Glutamatergic neuron (in vitro differentiated cells): ENCODE results near the gene LYRM4. TPM values are rescaled to one million over a fixed set of nuclear protein-coding genes. Genes with fewer than 3 reads are reported as not detected.
"Not testable (repeated sequence)": the region's sequence is repeated elsewhere in the genome, so short reads cannot be mapped to it uniquely, and the experiment has no call there.

Experiments
- DNase-seq: peaks from one replicate; pipeline ENCODE4 v3.0.0; 2022
- H3K27ac Mint-ChIP-seq: one replicate; pipeline ENCODE4 v1.8.0; 2020; ENCODE audit warnings: mild to moderate bottlenecking, mixed read lengths, inconsistent platforms; ENCODE audit not compliant: unreplicated experiment
- H3K27me3 Mint-ChIP-seq: one replicate; pipeline ENCODE4 v1.8.0; 2020; ENCODE audit warnings: mild to moderate bottlenecking, moderate library complexity, mixed read lengths, inconsistent platforms; ENCODE audit not compliant: unreplicated experiment
- H3K36me3 Mint-ChIP-seq: one replicate; pipeline ENCODE4 v1.8.0; 2020; ENCODE audit warnings: mild to moderate bottlenecking, mixed read lengths, inconsistent platforms; ENCODE audit not compliant: unreplicated experiment
- H3K4me1 Mint-ChIP-seq: one replicate; pipeline ENCODE4 v1.8.0; 2020; ENCODE audit warnings: mild to moderate bottlenecking, low read depth, mixed read lengths, inconsistent platforms; ENCODE audit not compliant: unreplicated experiment
- H3K4me3 Mint-ChIP-seq: one replicate; pipeline ENCODE4 v1.8.0; 2020; ENCODE audit warnings: mild to moderate bottlenecking, mixed read lengths, inconsistent platforms; ENCODE audit not compliant: unreplicated experiment
- H3K9me3 Mint-ChIP-seq: one replicate; pipeline ENCODE4 v1.8.0; 2020; ENCODE audit warnings: mild to moderate bottlenecking, moderate library complexity, mixed read lengths, inconsistent platforms; ENCODE audit not compliant: unreplicated experiment
- CTCF ChIP-seq: fragments of 200-600 bp; sonication (generic); IDR thresholded peaks from one replicate; pipeline ENCODE4 v1.5.0; 2021; ENCODE audit not compliant: partially characterized antibody, unreplicated experiment
- total RNA-seq: library from RNA; stranded (reverse); fragmentation: NEBNext Ultra II Directional; extraction: Animal tissue kit (Norgen Biotek cat#: 25700); gene quantifications from one replicate; pipeline ENCODE4 v1.2.1, GENCODE V29; 2021; ENCODE audit not compliant: unreplicated experiment

The LYRM4 gene
- total RNA-seq, 1 donor from 2014 or later: 29.5 TPM

- no peaks in the 10 kb centered on the region for H3K4me1 Mint-ChIP-seq
- H3K27ac Mint-ChIP-seq: no peak overlapping the region
- H3K27me3 Mint-ChIP-seq: no peaks in the 10 kb centered on the region
- H3K4me3 Mint-ChIP-seq: no peak overlapping the region
- DNase-seq: no peak
- no peaks in the 10 kb centered on the region for H3K9me3 Mint-ChIP-seq
- no peaks in the 10 kb centered on the region for H3K36me3 Mint-ChIP-seq
- TF ChIP-seq CTCF: no peak
These were observed 138.1 kb downstream of the LYRM4 start for GRCh38 chr6:5122504-5123112.

DNA sequence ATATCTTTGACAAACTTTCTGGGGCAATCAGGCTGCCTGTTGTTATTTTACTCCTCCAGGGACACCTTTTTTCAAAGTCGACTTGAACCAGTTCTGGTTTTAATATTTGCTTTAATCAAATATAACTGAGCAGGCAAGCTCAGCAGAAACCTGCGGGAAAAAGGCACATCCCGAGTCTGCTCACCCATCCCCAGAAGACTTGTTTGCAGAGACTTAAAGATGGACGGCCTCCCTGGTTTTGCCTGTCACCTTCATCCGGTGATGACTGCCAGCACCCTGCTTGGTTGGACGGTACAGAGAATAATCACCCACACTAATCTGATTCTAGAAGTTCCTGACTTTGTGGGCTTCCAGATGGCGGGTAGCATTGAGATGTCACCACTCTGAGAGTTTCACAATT, 138.8 kb downstream of the LYRM4 start:
- Mint-ChIP-seq H3K36me3 (no peaks in the 10 kb centered on the region), H3K4me1 (no peaks in the 10 kb centered on the region), H3K9me3 (no peaks in the 10 kb centered on the region), H3K27ac (no peak overlapping the region), H3K4me3 (no peak overlapping the region), H3K27me3 (no peaks in the 10 kb centered on the region)
- TF ChIP-seq CTCF: no peak
- no peak for DNase-seq

DNA sequence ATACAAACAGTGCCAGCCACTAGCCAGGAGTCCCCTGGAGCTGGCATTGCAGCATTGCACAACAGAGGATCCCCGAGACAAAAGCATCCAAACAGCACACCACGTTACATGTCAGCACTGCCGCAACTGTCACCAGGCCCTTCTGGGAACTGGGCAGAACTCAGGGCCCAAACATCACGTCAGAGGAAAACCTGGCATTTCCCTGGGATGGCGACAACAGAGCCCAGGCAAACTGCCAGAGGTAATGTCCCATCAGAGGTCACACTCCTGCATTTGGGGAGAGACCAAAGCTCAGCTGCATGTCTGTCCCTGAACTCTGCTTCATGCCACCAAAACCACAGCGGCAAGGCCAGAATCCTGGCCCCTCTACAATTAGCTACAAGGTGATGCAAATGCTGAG, 139.3 kb downstream of the LYRM4 start:
- H3K27me3 Mint-ChIP-seq: no peaks in the 10 kb centered on the region
- H3K27ac Mint-ChIP-seq: no peak overlapping the region
- no peak overlapping the region for H3K4me3 Mint-ChIP-seq
- DNase-seq: no peak
- no peaks in the 10 kb centered on the region for H3K36me3 Mint-ChIP-seq
- no peak for TF ChIP-seq CTCF
- no peaks in the 10 kb centered on the region for H3K4me1 Mint-ChIP-seq
- H3K9me3 Mint-ChIP-seq: no peaks in the 10 kb centered on the region

DNA sequence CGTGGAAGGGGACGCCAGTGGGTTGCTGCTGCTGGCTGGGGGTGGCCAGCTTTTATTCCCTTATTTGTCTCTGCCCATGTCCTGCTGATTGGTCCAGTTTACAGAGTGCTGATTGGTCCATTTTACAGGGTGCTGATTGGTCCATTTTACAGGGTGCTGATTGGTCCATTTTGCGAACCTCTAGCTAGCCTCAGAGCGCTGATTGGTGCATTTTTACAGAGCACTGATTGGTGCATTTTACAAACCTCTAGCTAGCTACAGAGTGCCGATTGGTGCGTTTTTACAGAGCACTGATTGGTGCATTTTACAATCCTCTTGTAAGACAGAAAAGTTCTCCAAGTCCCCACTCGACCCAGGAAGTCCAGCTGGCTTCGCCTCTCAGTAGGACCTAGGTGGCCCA, 140.2 kb downstream of the LYRM4 start:
- not testable (repeated sequence) for H3K36me3 Mint-ChIP-seq, H3K9me3 Mint-ChIP-seq, DNase-seq, H3K27me3 Mint-ChIP-seq, H3K27ac Mint-ChIP-seq, H3K4me3 Mint-ChIP-seq, H3K4me1 Mint-ChIP-seq

DNA sequence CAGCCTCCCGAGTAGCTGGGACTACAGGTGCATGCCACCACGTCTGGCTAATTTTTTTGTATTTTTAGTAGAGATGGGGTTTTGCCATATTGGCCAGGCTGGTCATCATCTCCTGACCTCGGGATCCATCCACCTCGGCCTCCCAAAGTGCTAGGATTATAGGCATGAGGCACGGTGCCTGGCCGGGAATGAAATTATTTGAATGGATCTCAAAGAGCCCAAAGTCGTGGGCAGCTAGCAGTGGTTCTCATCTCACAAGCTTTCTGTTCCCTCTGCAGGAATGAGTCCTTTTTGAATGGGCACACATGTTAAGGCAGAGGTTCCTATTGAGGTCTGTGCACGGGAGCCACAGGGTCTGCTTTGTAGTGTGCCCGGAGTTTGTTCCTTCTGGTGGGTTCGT, 140.7 kb downstream of the LYRM4 start:
- no peak for DNase-seq
- no peak for TF ChIP-seq CTCF
- Mint-ChIP-seq H3K27ac (no peak overlapping the region), H3K27me3 (no peaks in the 10 kb centered on the region), H3K36me3 (no peaks in the 10 kb centered on the region), H3K4me3 (no peak overlapping the region), H3K9me3 (no peaks in the 10 kb centered on the region), H3K4me1 (no peaks in the 10 kb centered on the region)
